Nephron progenitor cell (in vitro differentiated cells): ENCODE measurements around the gene LPCAT1.
"Not testable (repeated sequence)": the region's sequence is repeated elsewhere in the genome, so short reads cannot be mapped to it uniquely, and the experiment has no call there.

Source experiments
- DNase-seq: peaks from one replicate; pipeline ENCODE4 v3.0.0; 2021
- H3K27ac Mint-ChIP-seq: 2 replicates; pipeline ENCODE4 v1.8.0; 2021; ENCODE audit warnings: mild to moderate bottlenecking, moderate library complexity, mixed read lengths
- H3K27me3 Mint-ChIP-seq: 2 replicates; pipeline ENCODE4 v1.8.0; 2021; ENCODE audit warnings: mild to moderate bottlenecking, low read depth, mixed read lengths; ENCODE audit not compliant: poor library complexity
- H3K36me3 Mint-ChIP-seq: 2 replicates; pipeline ENCODE4 v1.8.0; 2021; ENCODE audit warnings: low read depth, mixed read lengths
- H3K4me1 Mint-ChIP-seq: 2 replicates; pipeline ENCODE4 v1.8.0; 2021; ENCODE audit warnings: mixed read lengths
- H3K4me3 Mint-ChIP-seq: 2 replicates; pipeline ENCODE4 v1.8.0; 2021; ENCODE audit warnings: mild to moderate bottlenecking, moderate library complexity, mixed read lengths
- H3K9me3 Mint-ChIP-seq: 2 replicates; pipeline ENCODE4 v1.8.0; 2021; ENCODE audit warnings: mild to moderate bottlenecking, moderate library complexity, mixed read lengths
- CTCF ChIP-seq: fragments of 200-600 bp; sonication (generic); IDR thresholded peaks from 2 replicates; pipeline ENCODE4 v1.5.0; 2021; ENCODE audit warnings: antibody characterized with exemption

Gene LPCAT1

DNA sequence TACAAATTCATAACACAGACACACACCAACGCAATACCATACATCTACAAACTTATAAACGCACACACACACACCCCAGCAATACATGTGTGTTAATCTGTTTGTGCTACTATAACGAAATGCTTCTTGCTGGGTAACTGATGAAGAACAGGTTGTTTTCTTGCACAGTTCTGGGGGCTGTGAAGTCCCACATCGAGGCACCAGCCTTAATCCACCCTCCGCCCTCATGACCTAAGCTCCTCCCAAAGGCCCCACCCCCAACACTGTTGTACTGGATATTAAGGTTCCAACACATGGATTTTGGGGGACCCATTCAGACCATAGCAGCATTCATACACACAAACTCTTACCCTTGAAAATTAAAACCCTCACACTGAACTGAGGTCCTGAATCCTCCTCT lies 38.8 kb upstream of the LPCAT1 start:
- no peaks in the 10 kb centered on the region for H3K4me1 Mint-ChIP-seq
- peaks cover 28% of the 10 kb centered on the region for H3K27me3 Mint-ChIP-seq
- no peak for TF ChIP-seq CTCF
- H3K36me3 Mint-ChIP-seq: no peaks in the 10 kb centered on the region
- H3K4me3 Mint-ChIP-seq: no peak overlapping the region
- peaks cover 18% of the 10 kb centered on the region for H3K9me3 Mint-ChIP-seq
- no peak overlapping the region for H3K27ac Mint-ChIP-seq
- no peak for DNase-seq

DNA sequence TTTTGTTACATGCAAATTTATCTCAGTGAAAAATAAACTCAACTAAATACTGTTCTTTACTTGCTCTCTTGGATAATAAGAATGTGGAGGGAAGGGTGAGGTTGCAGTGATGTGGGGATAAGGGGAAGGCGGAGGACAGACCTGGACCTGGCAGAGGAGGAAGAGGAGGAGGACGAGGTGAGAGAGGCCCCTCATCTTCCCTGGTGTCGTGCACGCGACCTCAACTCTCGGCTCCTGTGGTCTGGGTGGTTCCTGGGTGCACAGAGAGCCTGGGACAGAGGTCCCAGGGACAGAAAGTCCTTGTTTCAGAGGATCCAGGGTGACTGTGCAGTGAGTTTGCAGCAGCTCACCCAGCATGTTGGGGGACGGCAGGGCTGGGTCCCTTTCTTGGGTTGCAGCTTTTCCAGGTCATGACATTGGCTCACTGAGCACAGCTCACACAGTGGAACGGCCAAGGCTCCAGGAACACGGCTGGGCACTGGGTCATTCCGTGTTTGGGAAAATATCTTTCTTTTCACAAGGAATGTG lies 37.7 kb upstream of the LPCAT1 start:
- no peak for DNase-seq
- no peak overlapping the region for H3K4me3 Mint-ChIP-seq
- H3K4me1 Mint-ChIP-seq: no peaks in the 10 kb centered on the region

DNA sequence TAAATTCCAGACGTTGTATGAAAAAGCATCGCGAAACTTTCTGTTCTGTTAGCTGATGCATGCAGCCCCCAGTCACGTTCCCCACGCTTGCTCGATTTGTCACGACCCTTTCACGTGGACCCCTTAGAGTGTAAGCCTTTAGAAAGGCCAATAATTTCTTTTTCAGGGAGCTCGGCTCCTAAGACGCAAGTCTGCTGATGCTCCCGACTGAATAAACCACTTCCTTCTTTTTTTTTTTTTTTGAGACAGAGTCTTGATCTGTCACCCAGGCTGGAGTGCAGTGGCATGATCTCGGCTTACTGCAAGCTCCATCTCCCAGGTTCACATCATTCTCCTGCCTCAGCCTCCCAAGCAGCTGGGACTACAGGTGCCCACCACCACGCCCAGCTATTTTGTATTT lies 36.7 kb upstream of the LPCAT1 start:
- Mint-ChIP-seq H3K9me3 (peaks cover 18% of the 10 kb centered on the region), H3K27me3 (peaks cover 28% of the 10 kb centered on the region)
- H3K27ac Mint-ChIP-seq, H3K4me3 Mint-ChIP-seq, H3K36me3 Mint-ChIP-seq, H3K4me1 Mint-ChIP-seq, DNase-seq: not testable (repeated sequence)

More for the DNA sequence above, 37.7 kb upstream of the LPCAT1 start:
- no peak for TF ChIP-seq CTCF
- Mint-ChIP-seq H3K9me3 (peaks cover 18% of the 10 kb centered on the region), H3K36me3 (no peaks in the 10 kb centered on the region), H3K27me3 (peaks cover 28% of the 10 kb centered on the region), H3K27ac (no peak overlapping the region)

GRCh38 chr5:1558944-1559343 lies 35.2 kb upstream of the LPCAT1 start:
- DNase-seq: no peak

DNA sequence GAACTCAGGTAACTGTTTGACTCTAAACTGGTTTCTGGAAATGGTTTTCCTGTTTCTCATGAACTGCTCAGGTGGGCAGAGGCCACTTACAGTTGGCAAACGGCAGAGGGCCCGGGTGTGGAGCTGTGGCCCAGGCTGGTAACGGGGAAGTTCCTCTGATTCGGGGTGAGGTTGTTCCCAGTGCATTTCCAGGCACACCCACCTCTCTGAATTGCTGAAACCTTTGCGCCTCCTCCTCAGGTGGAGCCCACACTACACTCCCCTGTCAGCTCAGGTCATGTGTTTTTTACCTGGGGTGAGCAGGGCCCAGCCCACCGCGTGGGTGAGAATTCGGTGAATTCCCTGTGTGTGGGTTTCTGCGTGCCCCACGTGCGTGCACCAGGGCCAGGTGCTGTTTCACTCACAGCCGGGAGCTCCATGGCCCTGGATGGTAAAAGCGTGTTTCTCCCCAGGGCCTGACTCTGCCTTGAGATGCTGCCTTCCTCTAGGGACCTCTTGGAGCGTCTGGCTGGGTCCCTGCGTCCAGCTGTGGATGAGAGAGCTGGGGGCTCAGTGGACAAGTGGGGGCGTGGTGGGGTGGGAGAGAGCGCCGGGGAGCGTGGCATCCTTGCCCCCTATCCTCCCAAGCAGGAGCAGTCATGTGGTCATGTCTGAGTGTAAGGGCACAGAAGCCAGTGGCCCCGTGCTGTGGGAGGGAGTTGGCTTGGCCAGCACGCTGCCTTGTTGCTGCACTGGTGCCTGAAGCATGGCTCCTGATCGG lies 33.5 kb upstream of the LPCAT1 start:
- peaks cover 24% of the 10 kb centered on the region for H3K27me3 Mint-ChIP-seq
- no peak overlapping the region for H3K27ac Mint-ChIP-seq
- peaks cover 5% of the 10 kb centered on the region for H3K4me1 Mint-ChIP-seq
- no peaks in the 10 kb centered on the region for H3K36me3 Mint-ChIP-seq
- TF ChIP-seq CTCF: no peak
- H3K9me3 Mint-ChIP-seq: peaks cover 14% of the 10 kb centered on the region
- DNase-seq: no peak
- no peak overlapping the region for H3K4me3 Mint-ChIP-seq

More at GRCh38 chr5:1558944-1559343, 35.2 kb upstream of the LPCAT1 start:
- TF ChIP-seq CTCF: no peak
- H3K4me1 Mint-ChIP-seq: no peaks in the 10 kb centered on the region
- peaks cover 18% of the 10 kb centered on the region for H3K9me3 Mint-ChIP-seq
- peaks cover 28% of the 10 kb centered on the region for H3K27me3 Mint-ChIP-seq
- no peaks in the 10 kb centered on the region for H3K36me3 Mint-ChIP-seq
- H3K4me3 Mint-ChIP-seq: no peak overlapping the region
- H3K27ac Mint-ChIP-seq: no peak overlapping the region

DNA sequence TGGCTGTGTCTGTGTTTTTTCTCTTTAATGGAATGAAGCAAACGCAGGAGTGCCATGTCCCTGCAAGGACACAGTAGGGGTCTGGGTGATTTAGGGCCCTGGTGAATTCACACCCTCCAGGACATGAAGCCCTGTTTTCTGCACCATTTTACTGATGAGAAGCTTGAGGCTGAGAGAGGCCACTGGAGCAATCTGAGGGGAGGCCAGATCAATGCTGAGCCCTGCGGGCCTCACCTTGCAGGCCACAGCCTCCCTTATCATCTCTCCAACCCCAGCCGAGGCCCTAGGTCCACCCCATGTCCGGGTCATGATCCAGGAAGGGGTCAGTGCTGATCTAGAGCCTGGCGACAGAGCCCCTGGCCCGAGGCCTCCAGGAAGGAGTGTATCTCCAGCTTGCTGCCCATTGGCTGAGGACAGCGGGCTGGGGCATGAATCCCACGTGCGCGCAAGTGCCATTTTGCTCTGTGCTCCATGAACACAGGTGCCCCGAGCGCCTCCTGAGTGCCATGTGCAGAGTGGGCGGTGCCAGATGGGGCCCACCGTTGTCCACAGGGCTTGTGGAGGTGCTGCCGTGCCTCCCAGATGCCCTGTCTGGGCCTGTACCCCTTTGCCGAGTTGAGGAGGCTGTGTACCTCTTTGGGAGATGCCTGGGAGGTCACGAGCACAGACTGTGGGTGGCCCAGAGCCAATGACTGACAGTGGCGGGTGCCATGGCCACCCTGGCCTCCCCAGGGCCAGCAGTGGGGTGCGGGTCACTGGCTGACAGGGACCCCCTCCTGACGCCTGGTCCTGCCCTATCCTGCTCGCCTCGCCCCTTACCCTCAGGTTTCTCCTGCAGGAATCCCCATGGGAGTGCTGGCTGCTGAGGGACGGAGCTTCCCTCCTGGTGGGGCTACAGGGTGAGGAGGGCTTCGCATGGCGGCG lies 32.3 kb upstream of the LPCAT1 start:
- Mint-ChIP-seq H3K9me3 (peaks cover 10% of the 10 kb centered on the region), H3K4me3 (no peak overlapping the region), H3K4me1 (peaks cover 11% of the 10 kb centered on the region), H3K27ac (no peak overlapping the region), H3K27me3 (peaks cover 18% of the 10 kb centered on the region), H3K36me3 (no peaks in the 10 kb centered on the region)
- DNase-seq: no peak
- no peak for TF ChIP-seq CTCF
